Stimulated activated CD8-positive, alpha-beta memory T cell treated with anti-CD3 and anti-CD28 coated beads, Interleukin-15, amount 100 ng/mL, for 48 hours (primary cell): ENCODE data around the gene FHAD1.
"Not testable (repeated sequence)": the region's sequence is repeated elsewhere in the genome, so short reads cannot be mapped to it uniquely, and the experiment has no call there.

Experiments used
- DNase-seq, 2 donors: peaks; one replicate each; pipeline ENCODE4 v3.0.0-alpha.2; 2020; ENCODE audit warnings: low read depth in 2 of 2

Gene FHAD1

GRCh38 chr1:15417059-15417934, 170.3 kb downstream of the FHAD1 start:
- peak in 1 of 2 donors; percentile 48 for DNase-seq

GRCh38 chr1:15418806-15419515, 171.9 kb downstream of the FHAD1 start:
- DNase-seq, result no peak

GRCh38 chr1:15420853-15421465, 173.9 kb downstream of the FHAD1 start:
- DNase-seq, result no peak

- no peak for DNase-seq
Measured at GRCh38 chr1:15422871-15423270, 175.8 kb downstream of the FHAD1 start.

GRCh38 chr1:15423355-15424077, 176.5 kb downstream of the FHAD1 start:
- no peak for DNase-seq

- no peak for DNase-seq
Measured at GRCh38 chr1:15424146-15424667, 177.2 kb downstream of the FHAD1 start.

- DNase-seq, result no peak
Measured at GRCh38 chr1:15424981-15425380, 178.0 kb downstream of the FHAD1 start.

GRCh38 chr1:15425521-15425920, 178.5 kb downstream of the FHAD1 start:
- DNase-seq, result no peak

- DNase-seq, result no peak
Measured at GRCh38 chr1:15425958-15426357, 178.9 kb downstream of the FHAD1 start.

- DNase-seq, result no peak
Measured at GRCh38 chr1:15426492-15427279, 179.7 kb downstream of the FHAD1 start.

GRCh38 chr1:15427280-15427666, 180.2 kb downstream of the FHAD1 start:
- DNase-seq, result no peak

- not testable (repeated sequence) for DNase-seq
Measured at GRCh38 chr1:15428252-15428651, 181.2 kb downstream of the FHAD1 start.

GRCh38 chr1:15428815-15429435, 181.9 kb downstream of the FHAD1 start:
- no peak for DNase-seq

- no peak for DNase-seq
Measured at GRCh38 chr1:15429701-15430149, 182.7 kb downstream of the FHAD1 start.

GRCh38 chr1:15430787-15431570, 184.0 kb downstream of the FHAD1 start:
- DNase-seq, result peak in 1 of 2 donors; percentile 32

- no peak for DNase-seq
Measured at GRCh38 chr1:15431571-15431948, 184.5 kb downstream of the FHAD1 start.

GRCh38 chr1:15432324-15432723, 185.3 kb downstream of the FHAD1 start:
- no peak for DNase-seq

- DNase-seq, result no peak
Measured at GRCh38 chr1:15433471-15433870, 186.4 kb downstream of the FHAD1 start.

- not testable (repeated sequence) for DNase-seq
Measured at GRCh38 chr1:15434739-15435138, 187.7 kb downstream of the FHAD1 start.
